Non-pigmented ciliary epithelial cell (primary cell): ENCODE measurements around the gene TMCO6.

Experiments
- DNase-seq: peaks from one replicate; pipeline ENCODE4 v3.0.0-alpha.2; 2010; ENCODE audit warnings: low read depth

TMCO6 gene

DNA sequence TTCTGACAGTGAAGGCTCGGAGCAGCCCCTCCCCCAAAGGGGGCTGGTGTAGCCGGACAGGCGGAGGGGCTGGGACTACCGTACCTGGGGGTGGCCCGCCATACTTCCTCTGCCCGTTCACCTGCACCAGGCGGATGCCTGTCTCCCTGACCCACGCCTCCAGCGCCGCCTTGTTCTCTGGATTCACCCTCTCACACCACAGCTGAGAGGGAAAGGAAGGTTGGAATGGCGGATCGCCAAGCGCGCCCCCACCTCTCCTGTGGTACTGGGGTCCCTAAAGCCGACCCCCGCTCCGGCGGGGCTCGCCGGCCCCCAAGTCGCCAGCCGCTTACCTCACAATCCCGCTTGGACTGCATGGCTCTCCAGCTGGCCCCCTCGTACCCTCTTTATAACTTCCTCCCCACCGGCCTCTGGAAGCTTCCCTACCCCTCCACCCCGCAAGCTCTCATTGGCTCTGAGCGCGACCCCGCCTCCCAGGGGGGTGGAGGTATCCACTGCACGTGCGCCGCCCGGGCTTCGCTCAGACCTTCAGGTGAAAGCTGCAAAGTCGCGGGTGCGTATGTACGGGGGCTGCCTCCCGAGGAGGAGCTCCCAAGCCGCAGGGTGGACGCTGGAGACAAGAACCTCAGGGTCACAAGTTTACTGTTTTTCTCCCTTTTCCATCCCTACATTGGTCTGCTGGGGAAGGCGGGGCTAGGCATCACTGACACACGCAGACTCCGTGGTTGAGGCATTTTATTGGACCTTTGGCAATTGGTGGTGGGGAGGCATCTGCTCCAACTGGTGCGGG is 34.1 kb downstream of the TMCO6 start, which contains the start of gene DND1:
Gene DND1 (minus strand): TSS at position 390 of the 790 bp plus-strand sequence. CDS start 34 bp downstream, at position 356.
- DNase-seq, result no peak

GRCh38 chr5:140674211-140674610 is 35.0 kb downstream of the TMCO6 start:
- no peak for DNase-seq

GRCh38 chr5:140674629-140675028 is 35.4 kb downstream of the TMCO6 start:
- DNase-seq, result no peak

GRCh38 chr5:140677947-140678346 is 38.7 kb downstream of the TMCO6 start:
- DNase-seq, result no peak

GRCh38 chr5:140678993-140679392 is 39.7 kb downstream of the TMCO6 start:
- no peak for DNase-seq

GRCh38 chr5:140690376-140690932 is 51.2 kb downstream of the TMCO6 start:
- DNase-seq, result no peak

DNA sequence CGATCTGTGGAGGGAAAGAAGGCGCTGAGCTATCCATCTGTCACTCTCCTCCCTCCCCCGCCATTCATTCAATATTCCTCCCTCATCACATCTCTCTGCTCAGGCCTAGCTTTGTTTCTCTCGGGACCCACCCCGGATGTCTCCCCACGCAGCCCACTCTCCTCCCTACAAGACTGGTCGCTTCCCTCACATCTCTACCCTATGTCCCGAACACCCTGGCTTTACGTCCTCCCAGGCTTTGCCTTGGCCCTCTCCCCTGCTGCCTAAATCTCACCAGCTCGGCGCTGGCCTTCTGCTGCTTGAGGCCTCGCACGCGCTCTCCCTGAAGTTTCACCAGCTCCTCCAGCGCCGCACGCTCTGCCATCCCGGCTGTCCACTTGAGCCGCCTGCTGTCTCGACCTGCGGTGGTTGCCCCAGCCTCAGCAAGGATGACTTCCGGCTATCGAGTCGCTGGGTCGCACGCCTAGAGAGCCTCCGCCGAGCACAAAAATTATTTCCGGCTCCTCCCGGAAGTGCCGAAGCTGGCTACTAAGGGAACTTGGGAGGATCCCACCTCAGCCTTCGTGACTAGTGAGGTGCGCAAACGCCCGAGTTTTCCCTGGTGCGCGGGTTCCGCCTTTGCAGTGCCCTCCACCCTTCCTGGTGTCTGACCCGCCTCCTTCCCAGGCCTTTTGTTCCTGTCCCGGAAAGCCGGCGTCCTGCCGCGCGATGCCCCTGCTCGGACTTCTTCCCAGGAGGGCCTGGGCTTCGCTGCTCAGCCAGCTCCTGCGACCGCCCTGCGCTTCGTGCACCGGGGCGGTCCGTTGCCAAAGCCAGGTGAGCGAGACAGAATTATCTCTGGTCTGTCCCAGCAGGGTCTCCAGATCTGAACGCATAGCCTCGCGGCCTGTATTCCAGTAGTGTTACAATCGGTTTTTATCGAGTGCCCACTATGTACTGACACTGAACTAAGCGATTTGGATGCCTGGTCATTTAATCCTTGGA is 52.0 kb downstream of the TMCO6 start, which contains the start of the genes HARS1 and HARS2:
Gene HARS1 (minus strand): TSS at position 430 of the 984 bp plus-strand sequence. CDS start 66 bp downstream, at position 364.
Gene HARS2 (plus strand): TSS at position 515 of the 984 bp plus-strand sequence. CDS start 194 bp downstream, at position 709.
- peak; percentile 70 for DNase-seq

DNA sequence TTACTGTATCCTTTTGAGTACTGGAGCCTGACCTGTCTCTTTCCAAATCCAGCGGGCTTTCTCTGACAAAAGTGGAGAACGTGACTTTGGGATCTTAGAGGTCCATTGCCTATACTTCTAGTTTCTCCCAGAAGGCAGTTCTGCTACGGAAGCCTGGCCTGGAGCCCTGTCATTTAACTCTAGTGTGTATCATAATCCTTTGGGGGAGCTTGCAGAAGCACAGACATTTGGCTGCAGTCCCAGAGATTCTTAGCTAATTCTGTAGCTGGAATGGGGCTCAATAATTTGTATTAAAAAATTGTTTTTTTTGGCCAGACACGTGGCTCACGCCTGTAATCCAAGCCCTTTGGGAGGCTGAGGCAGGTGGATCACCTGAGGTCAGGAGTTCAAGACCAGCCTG is 55.0 kb downstream of the TMCO6 start:
- DNase-seq, result no peak
